Naive B cell (primary cell): ENCODE measurements around the gene DEFB110. TPM values are rescaled to one million over a fixed set of nuclear protein-coding genes. Genes with fewer than 3 reads are reported as not detected.

Experiments
- ATAC-seq, 2 donors: fragments of 150-1000 bp; cut with Tn5 transposase; 2 replicates each; pipeline ENCODE4 v1.10.0; 2021; ENCODE audit warnings: low read depth in 2 of 2, mild to moderate bottlenecking in 2 of 2, moderate library complexity in 2 of 2
- DNase-seq: peaks from one replicate; pipeline ENCODE4 v3.0.0; 2022
- H3K27ac Mint-ChIP-seq, 6 donors: one replicate each; pipeline ENCODE4 v1.8.0; 2020 to 2022; ENCODE audit warnings: mild to moderate bottlenecking in 6 of 6, mixed read lengths in 6 of 6, moderate library complexity in 5 of 6, inconsistent platforms in 2 of 6
- H3K27me3 Mint-ChIP-seq, 3 donors: one replicate each; pipeline ENCODE4 v1.8.0; 2021 to 2022; ENCODE audit warnings: mixed read lengths in 3 of 3, mild to moderate bottlenecking in 1 of 3
- H3K36me3 Mint-ChIP-seq, 2 donors: one replicate each; pipeline ENCODE4 v1.8.0; 2020 to 2022; ENCODE audit warnings: mixed read lengths in 2 of 2, inconsistent platforms in 1 of 2, mild to moderate bottlenecking in 1 of 2
- H3K4me1 Mint-ChIP-seq, 3 donors: one replicate each; pipeline ENCODE4 v1.8.0; 2020 to 2022; ENCODE audit warnings: mixed read lengths in 3 of 3, inconsistent platforms in 1 of 3, mild to moderate bottlenecking in 1 of 3, moderate library complexity in 1 of 3
- H3K4me3 Mint-ChIP-seq, 8 donors: one replicate each; pipeline ENCODE4 v1.8.0; 2020 to 2022; ENCODE audit warnings: mild to moderate bottlenecking in 8 of 8, mixed read lengths in 8 of 8, moderate library complexity in 8 of 8, inconsistent platforms in 2 of 8
- H3K9me3 Mint-ChIP-seq, 7 donors: one replicate each; pipeline ENCODE4 v1.8.0; 2020 to 2022; ENCODE audit warnings: mixed read lengths in 7 of 7, mild to moderate bottlenecking in 5 of 7, inconsistent platforms in 2 of 7, moderate library complexity in 1 of 7
- polyA plus RNA-seq, 6 donors: library from polyadenylated mRNA; unstranded; fragments of 300-500 nt; fragmentation: Illumina TruSeq; gene quantifications; one replicate each; pipeline ENCODE4 v1.2.3, GENCODE V29; 2021; ENCODE audit warnings: low read depth in 6 of 6

The DEFB110 gene
- not detected for polyA plus RNA-seq

- no peaks in the 10 kb centered on the region for H3K36me3 Mint-ChIP-seq
- no peak within 1 kb of the TSS for H3K4me3 Mint-ChIP-seq
- H3K27me3 Mint-ChIP-seq = no peaks in the 10 kb centered on the region
- peaks cover 0 to 5% (median 0%) of the 10 kb centered on the region in 7 donors for H3K9me3 Mint-ChIP-seq
- no peaks in the 10 kb centered on the region for H3K4me1 Mint-ChIP-seq
- DNase-seq (no peak), ATAC-seq (no peak)
- no peak within 1 kb of the TSS for H3K27ac Mint-ChIP-seq
Observed at GRCh38 chr6:50021894-50022293, at the start of gene DEFB110. Gene DEFB110 (minus strand): TSS chr6:50021994. CDS start chr6:50021935, 59 bp downstream.

- peaks cover 0 to 6% (median 3%) of the 10 kb centered on the region in 7 donors for H3K9me3 Mint-ChIP-seq
- H3K4me3 Mint-ChIP-seq = no peak overlapping the region
- DNase-seq (no peak), ATAC-seq (no peak)
- H3K4me1 Mint-ChIP-seq = no peaks in the 10 kb centered on the region
- no peaks in the 10 kb centered on the region for H3K36me3 Mint-ChIP-seq
- no peak overlapping the region for H3K27ac Mint-ChIP-seq
- H3K27me3 Mint-ChIP-seq = no peaks in the 10 kb centered on the region
Observed at GRCh38 chr6:50070101-50070500, 48.3 kb upstream of the DEFB110 start.

GRCh38 chr6:50062051-50062450, 40.3 kb upstream of the DEFB110 start:
- Mint-ChIP-seq H3K27ac (no peak overlapping the region), H3K36me3 (no peaks in the 10 kb centered on the region), H3K27me3 (no peaks in the 10 kb centered on the region), H3K9me3 (peaks cover 0 to 4% (median 0%) of the 10 kb centered on the region in 7 donors), H3K4me1 (no peaks in the 10 kb centered on the region), H3K4me3 (no peak overlapping the region)
- ATAC-seq = no peak
- no peak for DNase-seq

GRCh38 chr6:50056242-50056641, 34.4 kb upstream of the DEFB110 start:
- H3K27ac Mint-ChIP-seq = no peak overlapping the region

GRCh38 chr6:50049829-50050228, 28.0 kb upstream of the DEFB110 start, which contains the start of gene DEFB112:
Gene DEFB112 (minus strand): TSS chr6:50049929. CDS start chr6:50049869, 60 bp downstream.
- DNase-seq (no peak), ATAC-seq (no peak)
- H3K27me3 Mint-ChIP-seq = no peaks in the 10 kb centered on the region
- H3K27ac Mint-ChIP-seq = no peak within 1 kb of the TSS
- H3K9me3 Mint-ChIP-seq = peaks cover 0 to 3% (median 0%) of the 10 kb centered on the region in 7 donors
- H3K4me3 Mint-ChIP-seq = no peak within 1 kb of the TSS
- no peaks in the 10 kb centered on the region for H3K4me1 Mint-ChIP-seq
- H3K36me3 Mint-ChIP-seq = no peaks in the 10 kb centered on the region

More at GRCh38 chr6:50056242-50056641, 34.4 kb upstream of the DEFB110 start:
- Mint-ChIP-seq H3K4me3 (no peak overlapping the region), H3K4me1 (no peaks in the 10 kb centered on the region), H3K36me3 (no peaks in the 10 kb centered on the region), H3K27me3 (no peaks in the 10 kb centered on the region), H3K9me3 (peaks cover 0 to 2% (median 0%) of the 10 kb centered on the region in 7 donors)
- DNase-seq = no peak
- ATAC-seq = no peak

GRCh38 chr6:50047026-50047425, 25.2 kb upstream of the DEFB110 start:
- Mint-ChIP-seq H3K27me3 (no peaks in the 10 kb centered on the region), H3K4me3 (no peak overlapping the region), H3K9me3 (peaks cover 0 to 3% (median 0%) of the 10 kb centered on the region in 7 donors), H3K27ac (no peak overlapping the region), H3K4me1 (no peaks in the 10 kb centered on the region), H3K36me3 (no peaks in the 10 kb centered on the region)
- ATAC-seq = no peak
- DNase-seq = no peak

GRCh38 chr6:50030777-50031562, 9.2 kb upstream of the DEFB110 start:
- H3K27ac Mint-ChIP-seq = no peak overlapping the region
- H3K4me3 Mint-ChIP-seq = no peak overlapping the region
- no peaks in the 10 kb centered on the region for H3K36me3 Mint-ChIP-seq
- ATAC-seq = no peak
- DNase-seq = no peak
- H3K9me3 Mint-ChIP-seq = peaks cover 0 to 5% (median 0%) of the 10 kb centered on the region in 7 donors
- no peaks in the 10 kb centered on the region for H3K27me3 Mint-ChIP-seq
- H3K4me1 Mint-ChIP-seq = no peaks in the 10 kb centered on the region

GRCh38 chr6:50030350-50030749, 8.6 kb upstream of the DEFB110 start:
- Mint-ChIP-seq H3K4me3 (no peak overlapping the region), H3K36me3 (no peaks in the 10 kb centered on the region), H3K4me1 (no peaks in the 10 kb centered on the region), H3K9me3 (peaks cover 0 to 5% (median 3%) of the 10 kb centered on the region in 7 donors), H3K27me3 (no peaks in the 10 kb centered on the region), H3K27ac (no peak overlapping the region)
- DNase-seq (no peak), ATAC-seq (no peak)

GRCh38 chr6:50025258-50025657, 3.5 kb upstream of the DEFB110 start:
- ATAC-seq = no peak
- H3K27ac Mint-ChIP-seq = no peak overlapping the region

GRCh38 chr6:50007819-50008218, 14.0 kb downstream of the DEFB110 start:
- Mint-ChIP-seq H3K27ac (no peak overlapping the region), H3K4me1 (no peaks in the 10 kb centered on the region), H3K4me3 (no peak overlapping the region), H3K27me3 (no peaks in the 10 kb centered on the region), H3K36me3 (no peaks in the 10 kb centered on the region), H3K9me3 (peaks cover 0 to 3% (median 0%) of the 10 kb centered on the region in 7 donors)
- no peak for ATAC-seq
- no peak for DNase-seq

More at GRCh38 chr6:50025258-50025657, 3.5 kb upstream of the DEFB110 start:
- H3K4me1 Mint-ChIP-seq = no peaks in the 10 kb centered on the region
- no peaks in the 10 kb centered on the region for H3K27me3 Mint-ChIP-seq
- H3K36me3 Mint-ChIP-seq = no peaks in the 10 kb centered on the region
- no peak overlapping the region for H3K4me3 Mint-ChIP-seq
- no peak for DNase-seq
- peaks cover 0 to 5% (median 0%) of the 10 kb centered on the region in 7 donors for H3K9me3 Mint-ChIP-seq

- Mint-ChIP-seq H3K36me3 (no peaks in the 10 kb centered on the region), H3K27ac (no peak overlapping the region), H3K9me3 (peaks cover 0 to 3% (median 0%) of the 10 kb centered on the region in 7 donors), H3K4me1 (no peaks in the 10 kb centered on the region), H3K27me3 (no peaks in the 10 kb centered on the region), H3K4me3 (no peak overlapping the region)
- ATAC-seq = no peak
- no peak for DNase-seq
Observed at GRCh38 chr6:50003139-50003538, 18.7 kb downstream of the DEFB110 start.

- H3K27ac Mint-ChIP-seq = no peak overlapping the region
- no peaks in the 10 kb centered on the region for H3K36me3 Mint-ChIP-seq
- H3K27me3 Mint-ChIP-seq = no peaks in the 10 kb centered on the region
- no peaks in the 10 kb centered on the region for H3K4me1 Mint-ChIP-seq
- DNase-seq = no peak
- H3K4me3 Mint-ChIP-seq = no peak overlapping the region
- ATAC-seq = no peak
- H3K9me3 Mint-ChIP-seq = peaks cover 0 to 6% (median 0%) of the 10 kb centered on the region in 7 donors
Observed at GRCh38 chr6:49995278-49995677, 26.5 kb downstream of the DEFB110 start.

- Mint-ChIP-seq H3K4me1 (no peaks in the 10 kb centered on the region), H3K4me3 (no peak overlapping the region), H3K9me3 (peaks cover 0 to 6% (median 0%) of the 10 kb centered on the region in 7 donors), H3K27ac (no peak overlapping the region), H3K36me3 (no peaks in the 10 kb centered on the region), H3K27me3 (no peaks in the 10 kb centered on the region)
- DNase-seq (no peak), ATAC-seq (no peak)
Observed at GRCh38 chr6:49988900-49989299, 32.9 kb downstream of the DEFB110 start.

GRCh38 chr6:49987749-49988148, 34.0 kb downstream of the DEFB110 start:
- ATAC-seq = no peak
- H3K9me3 Mint-ChIP-seq = peaks cover 0 to 6% (median 0%) of the 10 kb centered on the region in 7 donors
- H3K36me3 Mint-ChIP-seq = no peaks in the 10 kb centered on the region
- DNase-seq = no peak
- no peak overlapping the region for H3K27ac Mint-ChIP-seq
- no peak overlapping the region for H3K4me3 Mint-ChIP-seq
- H3K27me3 Mint-ChIP-seq = no peaks in the 10 kb centered on the region
- H3K4me1 Mint-ChIP-seq = no peaks in the 10 kb centered on the region
